CMK (cell line): Measurements from ENCODE around the gene UTP25.
"Not testable (repeated sequence)": the region's sequence is repeated elsewhere in the genome, so short reads cannot be mapped to it uniquely, and the experiment has no call there.

Source experiments
- DNase-seq: peaks from one replicate; pipeline ENCODE4 v3.0.0-alpha.2; 2010; ENCODE audit warnings: low read depth

UTP25 gene

DNA sequence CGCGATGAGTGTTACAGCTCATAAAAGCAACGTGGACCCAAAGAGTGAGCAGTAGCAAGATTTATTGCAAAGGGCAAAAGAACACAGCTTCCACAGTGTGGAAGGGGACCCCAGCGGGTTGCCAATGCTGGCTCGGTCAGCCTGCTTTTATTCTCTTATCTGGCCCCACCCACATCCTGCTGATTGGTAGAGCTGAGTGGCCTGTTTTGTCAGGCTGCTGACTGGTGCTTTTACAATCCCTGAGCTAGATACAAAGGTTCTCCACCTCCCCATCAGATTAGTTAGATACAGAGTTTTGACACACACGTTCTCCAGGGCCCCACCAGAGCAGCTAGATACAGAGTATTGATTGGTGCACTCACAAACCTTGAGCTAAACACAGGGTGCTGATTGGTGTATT lies 70.5 kb downstream of the UTP25 start:
- DNase-seq, result not testable (repeated sequence)

GRCh38 chr1:209898851-209899250 lies 71.1 kb downstream of the UTP25 start:
- DNase-seq, result not testable (repeated sequence)

- DNase-seq, result no peak
Observed at GRCh38 chr1:209899948-209900347, 72.2 kb downstream of the UTP25 start.

- no peak for DNase-seq
Observed at GRCh38 chr1:209900734-209901133, 73.0 kb downstream of the UTP25 start.

DNA sequence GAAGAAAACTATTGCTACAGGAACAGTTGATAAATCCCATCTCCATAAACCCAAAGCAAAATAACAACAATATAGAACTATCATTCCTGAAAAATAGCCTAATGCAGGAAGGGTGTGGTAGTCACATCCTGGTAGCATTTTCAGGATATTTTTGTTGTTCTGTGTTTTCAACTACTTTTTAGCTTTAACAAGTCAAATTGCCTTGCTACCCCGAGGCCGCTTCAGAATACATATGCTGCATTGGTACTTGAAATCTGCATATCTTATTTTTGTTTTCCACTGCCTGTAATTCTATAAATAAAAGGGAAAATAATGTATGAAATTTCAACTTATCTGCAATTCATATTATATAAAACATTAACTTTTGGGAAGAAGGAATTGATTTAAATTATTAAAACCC lies 73.4 kb downstream of the UTP25 start:
- DNase-seq, result no peak

- not testable (repeated sequence) for DNase-seq
Observed at GRCh38 chr1:209904774-209905173, 77.0 kb downstream of the UTP25 start.
